GM06990 (cell line): ENCODE measurements around the gene KCNK7.
A peak's percentile ranks its signal among the peaks of the same experiment; 100 is the strongest.

ENCODE experiments used
- DNase-seq: peaks from one replicate; pipeline ENCODE4 v3.0.0-alpha.2; 2011; ENCODE audit not compliant: insufficient read length; ENCODE audit errors: extremely low read depth
- H3K27me3 ChIP-seq: replicated peaks from 2 replicates; pipeline ENCODE4 v1.6.0; 2011; ENCODE audit warnings: low read length; ENCODE audit not compliant: control insufficient read depth, insufficient read depth
- H3K36me3 ChIP-seq: 2 replicates; pipeline ENCODE4 v1.5.1; 2011; ENCODE audit warnings: low read length; ENCODE audit not compliant: control insufficient read depth, insufficient read depth
- H3K4me3 ChIP-seq: replicated peaks from 2 replicates; pipeline ENCODE4 v1.5.1; 2011; ENCODE audit warnings: low read depth, mild to moderate bottlenecking, control low read depth, low read length
- TF ChIP-seq, protein P1 (sequence below): IDR thresholded peaks from 2 replicates; pipeline ENCODE4 v1.5.1; 2011; ENCODE audit warnings: low read length, control low read depth, mild to moderate bottlenecking, inconsistent platforms; ENCODE audit not compliant: insufficient read depth, poor library complexity, severe bottlenecking

Gene KCNK7

DNA sequence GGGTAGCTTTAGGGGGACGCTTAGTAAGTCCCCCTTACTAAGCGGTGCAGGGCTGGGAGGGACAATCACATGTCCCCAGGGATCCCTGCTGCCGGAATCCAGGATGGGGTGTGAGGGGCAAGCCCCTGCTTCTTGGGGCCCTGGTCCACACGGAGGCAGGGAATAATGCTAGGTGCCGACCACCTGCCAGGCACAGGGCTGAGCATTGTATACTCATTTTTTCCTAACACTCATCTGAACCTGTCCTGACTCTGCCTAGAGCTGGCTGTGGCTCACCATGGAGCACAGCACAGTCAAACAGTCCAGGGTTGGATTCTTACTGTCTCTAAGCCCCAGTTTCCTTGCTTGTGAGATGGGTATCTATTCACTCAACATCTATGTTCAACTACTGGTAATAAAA is 36.1 kb downstream of the KCNK7 start:
- TF ChIP-seq, protein P1, sequence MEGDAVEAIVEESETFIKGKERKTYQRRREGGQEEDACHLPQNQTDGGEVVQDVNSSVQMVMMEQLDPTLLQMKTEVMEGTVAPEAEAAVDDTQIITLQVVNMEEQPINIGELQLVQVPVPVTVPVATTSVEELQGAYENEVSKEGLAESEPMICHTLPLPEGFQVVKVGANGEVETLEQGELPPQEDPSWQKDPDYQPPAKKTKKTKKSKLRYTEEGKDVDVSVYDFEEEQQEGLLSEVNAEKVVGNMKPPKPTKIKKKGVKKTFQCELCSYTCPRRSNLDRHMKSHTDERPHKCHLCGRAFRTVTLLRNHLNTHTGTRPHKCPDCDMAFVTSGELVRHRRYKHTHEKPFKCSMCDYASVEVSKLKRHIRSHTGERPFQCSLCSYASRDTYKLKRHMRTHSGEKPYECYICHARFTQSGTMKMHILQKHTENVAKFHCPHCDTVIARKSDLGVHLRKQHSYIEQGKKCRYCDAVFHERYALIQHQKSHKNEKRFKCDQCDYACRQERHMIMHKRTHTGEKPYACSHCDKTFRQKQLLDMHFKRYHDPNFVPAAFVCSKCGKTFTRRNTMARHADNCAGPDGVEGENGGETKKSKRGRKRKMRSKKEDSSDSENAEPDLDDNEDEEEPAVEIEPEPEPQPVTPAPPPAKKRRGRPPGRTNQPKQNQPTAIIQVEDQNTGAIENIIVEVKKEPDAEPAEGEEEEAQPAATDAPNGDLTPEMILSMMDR: no peak
- Histone ChIP-seq H3K4me3 (no peak overlapping the region), H3K27me3 (no peaks in the 10 kb centered on the region; the same call in 1 of the 2 replicates), H3K36me3 (no peaks in the 10 kb centered on the region)
- DNase-seq: no peak

DNA sequence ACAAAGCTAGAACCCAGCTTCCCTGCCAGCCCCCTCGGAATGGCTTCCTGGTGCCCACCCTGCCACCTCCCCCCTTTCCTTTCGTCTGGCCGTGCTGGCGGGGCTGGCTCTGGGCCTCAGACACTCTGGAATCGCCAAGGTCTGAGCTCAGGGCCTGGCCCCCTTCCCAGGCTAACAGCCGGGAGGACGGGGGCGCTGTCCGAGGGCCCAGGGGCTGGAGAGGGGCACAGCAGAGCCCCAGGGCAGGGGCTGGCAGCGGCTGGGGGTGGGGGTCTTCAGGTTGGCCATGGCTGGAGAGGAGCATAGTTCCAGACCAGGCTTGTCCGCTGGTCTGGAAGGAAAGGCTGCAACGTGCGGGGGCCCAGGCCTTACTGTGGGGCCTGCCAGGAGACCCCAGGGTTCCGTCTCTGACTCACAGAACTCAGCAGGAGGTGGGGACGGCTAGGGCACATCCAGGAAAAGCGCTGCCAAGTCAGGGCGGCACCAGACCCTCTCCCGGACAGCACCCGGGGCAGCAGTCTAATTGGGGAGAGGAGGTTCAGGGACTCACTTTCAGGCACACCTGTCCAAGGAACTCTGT is 36.6 kb downstream of the KCNK7 start:
- TF ChIP-seq, protein P1: no peak
- DNase-seq: no peak
- H3K4me3 ChIP-seq: no peak overlapping the region
- no peaks in the 10 kb centered on the region; the same call in 1 of the 2 replicates for H3K27me3 ChIP-seq
- no peaks in the 10 kb centered on the region for H3K36me3 ChIP-seq

DNA sequence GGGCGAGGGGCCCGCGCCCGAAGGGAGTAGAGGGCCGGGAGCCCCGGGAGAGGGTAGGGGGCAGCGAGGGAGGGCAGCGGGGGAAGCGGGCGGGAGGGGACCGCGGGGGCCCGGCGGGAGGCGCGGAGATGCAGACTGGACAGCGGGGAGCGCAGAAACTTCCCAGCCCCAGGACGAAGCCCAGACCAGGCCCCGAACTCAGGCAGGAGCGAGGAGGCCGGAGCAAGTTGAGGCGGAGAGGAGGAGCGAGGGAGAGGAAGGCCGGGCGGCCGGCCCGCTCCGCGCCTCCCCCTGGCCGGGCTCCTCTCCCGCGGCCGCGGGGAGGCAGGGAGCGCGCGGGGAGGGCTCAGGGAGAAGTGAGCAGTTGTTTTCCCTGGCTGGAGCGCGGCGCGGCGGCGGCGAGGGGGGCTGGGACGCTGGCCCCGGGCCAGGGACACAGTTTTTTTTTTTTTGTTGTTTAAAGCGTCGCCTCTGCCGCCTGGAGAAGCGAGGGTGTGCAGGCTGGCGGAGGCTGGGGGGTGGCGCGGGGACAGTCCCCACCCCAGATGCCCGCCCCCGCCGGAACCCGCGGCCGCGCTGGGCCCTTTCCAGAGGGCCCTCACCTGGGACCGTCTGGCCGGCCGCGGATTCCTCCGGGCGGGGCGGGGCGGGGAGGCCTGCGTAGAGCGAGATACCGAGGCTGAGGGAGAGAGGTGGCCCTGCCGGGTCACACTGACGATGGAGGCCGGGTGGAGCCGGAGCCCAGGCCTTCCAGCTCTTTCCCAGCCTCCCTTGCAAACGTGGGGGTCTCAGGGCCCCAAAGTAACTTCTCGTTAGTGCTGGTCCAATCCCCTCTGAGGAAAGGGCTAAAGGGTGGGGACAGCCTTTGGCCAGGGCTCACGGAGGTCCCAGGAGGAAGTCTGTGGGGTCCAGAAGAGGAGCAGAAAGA is 37.3 kb downstream of the KCNK7 start, which contains the start of gene LTBP3:
LTBP3 (minus strand) TSS at position 358 of the 928 bp plus-strand sequence. CDS start 400 bp downstream, outside the sequence.
- Histone ChIP-seq H3K36me3 (no peaks in the 10 kb centered on the region), H3K4me3 (peak within 1 kb of the TSS; percentile 48), H3K27me3 (no peaks in the 10 kb centered on the region; the same call in 1 of the 2 replicates)
- TF ChIP-seq, protein P1: no peak
- no peak for DNase-seq

DNA sequence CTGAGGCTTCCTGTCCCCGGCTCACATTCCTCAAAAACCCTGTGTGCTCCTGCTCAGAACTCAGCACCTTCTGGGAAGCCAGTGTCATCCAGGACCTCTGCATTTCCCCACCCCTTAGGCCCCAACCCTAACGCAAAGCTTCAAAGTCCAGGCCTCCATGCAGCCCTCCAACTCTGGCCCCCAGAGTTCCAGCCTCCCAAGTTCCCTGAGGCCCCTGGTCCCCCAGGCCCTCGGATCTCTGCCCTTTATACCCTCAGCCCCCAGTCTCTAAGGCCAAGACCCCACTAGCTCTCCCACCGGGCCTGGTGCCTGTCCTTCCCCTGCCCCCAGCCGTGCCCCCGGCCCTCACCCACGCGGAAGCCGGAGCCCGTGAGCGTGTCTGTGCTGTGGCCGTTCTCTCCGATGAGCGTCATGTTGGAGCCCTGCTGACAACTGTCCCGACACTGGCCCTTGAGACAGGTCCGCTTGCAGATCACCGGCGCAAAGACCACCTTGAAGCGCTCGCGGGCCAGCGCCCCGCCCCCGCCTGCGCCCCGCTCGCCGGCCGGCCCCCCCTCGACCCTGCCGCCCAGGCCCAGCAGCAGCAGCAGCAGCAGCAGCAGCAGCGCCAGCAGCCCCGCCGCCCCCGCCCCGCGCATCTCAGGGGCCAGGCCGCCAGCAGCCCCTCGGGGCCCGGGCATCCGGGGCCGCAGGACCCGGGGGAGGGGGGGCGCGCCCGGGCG is 38.2 kb downstream of the KCNK7 start:
- Histone ChIP-seq H3K36me3 (no peaks in the 10 kb centered on the region), H3K27me3 (no peaks in the 10 kb centered on the region; the same call in 1 of the 2 replicates), H3K4me3 (no peak overlapping the region)
- no peak for DNase-seq
- TF ChIP-seq, protein P1: no peak

DNA sequence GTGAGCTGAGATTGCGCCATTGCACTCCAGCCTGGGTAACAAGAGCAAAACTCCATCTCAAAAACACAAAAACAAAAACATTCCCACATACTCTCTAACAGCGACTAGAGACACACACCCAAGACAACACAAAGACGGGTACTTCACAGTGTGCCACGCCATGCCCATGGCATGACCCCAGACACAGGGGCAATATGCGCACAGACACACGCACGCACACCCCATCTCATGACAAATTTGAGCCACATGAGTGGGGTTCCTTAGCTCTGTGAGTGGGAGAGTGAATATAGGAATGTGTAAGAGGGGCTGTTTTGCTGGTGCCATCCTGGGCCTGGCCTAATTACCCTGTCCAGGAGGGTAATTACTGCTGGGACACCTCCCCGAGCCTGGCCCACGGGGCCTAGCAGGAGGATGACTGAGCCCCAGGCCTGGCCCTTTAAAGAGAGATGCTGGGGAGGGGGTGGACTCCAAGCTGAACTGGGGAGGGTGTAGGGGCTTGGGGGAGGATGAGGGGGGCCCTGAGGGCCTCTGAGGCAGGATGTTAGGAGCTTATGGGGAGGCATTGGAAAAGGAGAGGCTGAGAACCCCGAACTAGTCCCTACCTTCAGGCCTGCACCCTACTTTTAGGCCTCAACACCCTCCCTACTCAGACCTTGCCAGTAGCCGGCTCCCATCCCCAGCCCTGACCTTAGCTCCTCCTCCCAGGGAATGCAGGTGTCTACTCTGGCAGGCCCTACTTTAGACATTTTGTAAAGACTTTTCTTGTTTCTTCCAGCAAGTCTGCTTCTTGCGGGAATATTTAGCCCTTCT is 38.9 kb downstream of the KCNK7 start:
- Histone ChIP-seq H3K36me3 (no peaks in the 10 kb centered on the region), H3K27me3 (no peaks in the 10 kb centered on the region; the same call in 1 of the 2 replicates), H3K4me3 (no peak overlapping the region)
- TF ChIP-seq, protein P1: no peak
- DNase-seq: no peak
